ENCODE results near the gene KAT2B.
"Not testable (repeated sequence)": the region's sequence is repeated elsewhere in the genome, so short reads cannot be mapped to it uniquely, and the experiment has no call there.

Gene KAT2B

GRCh38 chr3:20042331-20042730, 2.1 kb downstream of the KAT2B start:
- no peak for DNase-seq

GRCh38 chr3:20043396-20043795, 3.1 kb downstream of the KAT2B start:
- peak; percentile 45 for DNase-seq

- DNase-seq, result no peak
Observed at GRCh38 chr3:20043825-20044224, 3.6 kb downstream of the KAT2B start.

DNA sequence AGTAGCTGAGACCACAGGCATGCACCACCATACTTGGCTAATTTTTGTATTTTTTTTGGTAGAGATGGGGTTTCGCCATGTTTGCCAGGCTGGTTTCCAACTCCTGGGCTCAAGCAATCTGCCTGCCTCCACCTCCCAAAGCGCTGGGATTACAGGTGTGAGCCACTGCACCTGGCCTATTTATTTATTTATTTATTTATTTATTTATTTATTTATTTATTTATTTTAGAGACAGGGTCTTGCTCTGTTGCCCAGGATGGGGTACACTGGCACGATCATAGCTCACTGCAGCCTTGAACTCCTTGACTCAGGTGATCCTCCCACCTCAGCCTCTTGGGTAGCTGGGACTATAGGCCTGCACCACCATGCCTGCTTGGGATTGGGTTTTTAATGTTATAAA, 4.9 kb downstream of the KAT2B start:
- DNase-seq, result not testable (repeated sequence)

DNA sequence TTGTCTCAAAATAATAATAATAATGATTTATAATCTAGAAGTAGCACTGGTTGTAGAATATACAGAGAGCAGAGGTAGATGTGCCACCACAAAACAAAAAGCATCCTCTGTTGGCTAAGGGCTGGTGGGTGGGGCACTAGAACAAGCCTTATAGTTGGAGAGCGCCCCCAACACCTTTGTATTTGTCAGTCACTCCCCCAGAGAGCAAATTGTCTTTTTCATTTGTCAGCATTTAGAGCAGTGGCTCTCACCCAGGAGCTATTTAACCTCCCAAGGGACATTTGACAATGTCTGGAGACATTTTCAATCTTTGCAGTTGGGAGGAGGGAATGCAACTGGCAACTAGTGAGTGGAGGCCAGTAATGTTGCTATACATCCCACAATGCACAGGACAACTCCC, 6.3 kb downstream of the KAT2B start:
- DNase-seq, result no peak

GRCh38 chr3:20047341-20047779, 7.1 kb downstream of the KAT2B start:
- no peak for DNase-seq

DNA sequence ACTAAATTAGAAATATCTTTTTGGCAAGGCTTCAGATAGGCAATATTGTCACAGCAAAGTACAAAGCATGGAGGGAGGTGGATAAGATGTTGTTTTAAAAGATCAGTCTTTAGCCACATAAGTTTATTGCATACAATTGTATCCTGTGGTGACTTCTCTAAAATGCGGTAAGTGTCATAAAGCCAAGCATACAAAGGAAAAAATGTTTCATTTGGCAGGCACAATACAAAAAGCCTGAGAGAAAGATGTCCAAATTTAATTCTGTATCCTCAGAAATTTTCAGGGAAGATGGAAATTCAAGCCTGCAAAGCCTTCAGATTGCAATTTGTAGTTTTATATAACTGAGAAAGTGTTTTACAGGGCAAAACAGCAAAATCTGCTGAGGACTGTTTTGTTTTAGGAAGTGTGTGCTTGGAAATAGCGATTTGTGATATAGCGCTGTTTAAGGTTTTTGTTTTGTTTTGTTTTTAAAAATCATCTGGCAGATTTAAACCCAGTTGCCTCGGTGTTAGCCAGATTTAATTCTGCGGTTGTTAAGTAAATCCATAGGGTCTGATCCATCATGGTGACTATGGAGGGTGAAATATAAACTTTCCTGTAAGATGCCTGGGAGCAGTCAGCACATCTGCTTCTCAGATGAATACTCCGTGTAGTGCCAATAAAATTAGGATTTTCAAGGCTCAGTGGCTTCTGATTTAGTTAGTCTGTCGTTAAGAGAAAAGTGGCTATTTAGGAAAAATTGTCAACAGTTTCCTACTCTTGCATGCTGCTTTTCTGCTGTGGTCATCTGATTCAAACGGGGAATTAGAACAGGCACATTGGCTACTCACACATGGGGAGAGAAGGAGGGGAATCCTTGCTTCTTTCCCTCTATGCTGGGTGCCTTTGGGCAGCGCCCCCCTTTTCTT, 8.0 kb downstream of the KAT2B start:
- no peak for DNase-seq

- DNase-seq, result no peak
Observed at GRCh38 chr3:20051123-20051806, 11.0 kb downstream of the KAT2B start.

DNA sequence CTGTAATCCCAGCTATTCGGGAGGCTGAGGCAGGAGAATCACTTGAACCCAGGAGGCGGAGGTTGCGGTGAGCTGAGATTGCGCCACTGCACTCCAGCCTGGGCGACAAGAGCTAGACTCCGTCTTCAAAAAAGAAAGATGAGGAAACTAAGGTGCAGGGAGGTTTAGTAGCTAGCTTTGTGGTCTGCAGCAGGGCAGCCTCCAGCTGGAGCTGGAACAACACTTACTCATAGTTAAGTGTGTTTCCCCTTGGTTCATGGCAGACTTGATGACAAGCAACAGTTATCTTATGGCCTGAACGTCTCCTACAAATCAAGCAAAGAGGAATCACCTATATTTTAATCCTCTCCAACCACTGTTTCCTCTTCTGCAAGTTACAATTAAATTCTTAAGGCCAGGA, 12.6 kb downstream of the KAT2B start:
- DNase-seq, result no peak

GRCh38 chr3:20054549-20054987, 14.3 kb downstream of the KAT2B start:
- peak; percentile 62 for DNase-seq

DNA sequence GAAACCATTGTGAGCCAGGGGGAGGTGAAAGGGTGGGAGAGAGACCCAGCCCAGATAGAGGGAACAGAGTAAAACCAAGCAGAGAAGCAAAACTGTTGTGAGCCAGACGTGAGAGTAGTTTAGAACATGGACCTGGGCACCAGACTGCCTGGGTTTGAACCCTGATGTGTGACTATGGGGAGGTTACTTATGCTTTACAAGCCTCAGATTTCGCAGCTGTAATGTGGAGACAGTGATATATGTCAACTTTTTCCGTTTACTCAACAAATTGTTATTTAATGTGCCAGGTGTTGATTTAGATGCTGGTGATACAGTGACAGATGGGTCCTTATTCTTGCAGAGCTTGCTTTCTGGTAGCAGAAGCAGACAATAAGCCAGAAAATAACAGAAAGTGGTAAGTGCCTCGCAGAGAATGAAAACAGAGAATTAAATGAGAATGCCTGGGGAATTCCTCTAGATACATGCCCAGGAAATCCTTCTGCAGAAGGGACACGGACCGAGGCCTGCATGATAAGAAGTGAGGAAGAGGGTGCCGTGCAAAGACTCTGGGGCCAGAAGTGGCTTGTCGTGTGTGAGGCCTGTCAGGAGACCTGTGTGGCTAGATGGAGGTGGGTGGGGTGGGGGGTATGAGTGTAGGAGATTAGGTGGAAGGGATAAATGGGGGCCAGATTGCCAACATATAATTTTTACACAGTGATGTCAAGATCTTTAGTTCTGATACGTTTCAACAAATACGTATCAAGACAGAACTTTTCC, 15.0 kb downstream of the KAT2B start:
- no peak for DNase-seq

- no peak for DNase-seq
Observed at GRCh38 chr3:20055842-20056241, 15.6 kb downstream of the KAT2B start.

- no peak for DNase-seq
Observed at GRCh38 chr3:20056725-20057611, 16.7 kb downstream of the KAT2B start.

DNA sequence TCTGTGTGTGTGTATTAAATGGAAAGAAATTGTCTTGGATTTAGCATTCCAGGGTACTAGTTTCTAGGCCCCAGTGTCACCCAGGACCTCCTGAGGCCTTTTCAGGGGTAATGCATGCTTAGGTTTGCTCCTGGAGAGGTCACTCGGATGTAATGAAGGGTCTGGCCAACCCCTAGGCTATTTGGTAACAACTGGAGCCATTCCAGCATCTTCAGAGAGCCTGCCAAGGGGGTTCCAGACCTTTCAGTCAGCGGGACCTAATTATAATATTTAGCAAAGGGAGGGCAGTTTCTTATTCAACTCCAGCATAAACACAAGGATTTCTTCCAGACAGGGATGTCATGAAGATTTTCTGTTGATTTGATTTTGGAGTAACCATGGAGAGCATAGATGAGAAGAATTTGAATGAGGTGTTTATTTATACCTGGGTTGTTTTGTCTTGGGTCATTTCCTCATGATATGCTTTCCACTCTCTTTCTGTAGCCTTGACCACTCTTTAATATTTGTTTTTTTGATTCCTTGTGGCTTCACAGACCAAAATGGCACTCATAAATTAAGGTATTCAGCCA, 17.4 kb downstream of the KAT2B start:
- no peak for DNase-seq

DNA sequence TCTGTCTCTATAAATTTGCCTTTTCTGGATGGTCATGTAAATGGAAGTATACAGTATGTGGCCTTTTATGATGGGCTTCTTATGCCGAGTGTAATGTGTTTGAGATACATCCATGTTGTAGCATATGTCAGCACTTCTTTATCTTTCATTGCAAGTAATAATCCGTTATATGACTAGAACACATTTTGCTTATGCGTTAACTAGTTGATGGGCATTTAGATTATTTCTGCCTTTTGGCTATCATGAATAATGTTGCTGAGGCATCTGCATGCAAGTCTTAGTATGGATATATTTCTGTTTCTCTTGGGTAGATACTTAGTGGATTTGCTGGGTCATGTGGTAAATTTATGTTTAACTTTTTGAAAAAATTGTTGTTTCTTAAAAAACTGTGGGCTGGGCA, 19.7 kb downstream of the KAT2B start:
- no peak for DNase-seq

DNA sequence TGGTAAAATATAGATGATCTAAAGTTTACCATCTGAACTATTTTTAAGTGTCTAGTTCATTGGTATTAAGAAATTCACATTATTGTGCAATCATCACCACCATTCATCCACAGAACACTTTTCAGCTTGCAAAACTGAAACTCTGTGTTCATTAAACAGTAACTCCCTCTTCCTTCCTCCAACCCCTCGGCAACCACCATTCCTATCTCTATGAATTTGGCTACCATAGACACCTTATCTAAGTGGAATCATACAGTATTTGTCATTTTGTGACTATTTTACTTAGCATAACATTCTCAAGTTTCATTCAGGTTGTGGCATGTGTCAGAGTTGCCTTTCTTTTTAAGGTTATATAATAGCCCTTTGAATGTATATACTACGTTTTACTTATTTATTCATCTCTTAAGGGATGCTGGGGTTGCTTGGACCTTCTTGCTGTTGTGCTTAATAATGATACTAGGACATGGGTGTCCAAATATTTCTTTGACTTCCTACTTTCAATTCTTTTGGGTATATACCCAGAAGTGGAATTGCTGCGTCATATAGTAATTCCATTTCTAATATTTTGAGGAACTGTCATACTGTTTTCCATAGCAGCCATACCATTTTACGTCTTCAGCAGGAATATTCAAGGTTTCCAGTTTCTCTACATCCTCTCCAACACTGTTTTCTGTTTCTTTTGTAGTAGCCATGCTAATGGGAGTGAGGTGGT, 20.9 kb downstream of the KAT2B start:
- DNase-seq, result no peak

DNA sequence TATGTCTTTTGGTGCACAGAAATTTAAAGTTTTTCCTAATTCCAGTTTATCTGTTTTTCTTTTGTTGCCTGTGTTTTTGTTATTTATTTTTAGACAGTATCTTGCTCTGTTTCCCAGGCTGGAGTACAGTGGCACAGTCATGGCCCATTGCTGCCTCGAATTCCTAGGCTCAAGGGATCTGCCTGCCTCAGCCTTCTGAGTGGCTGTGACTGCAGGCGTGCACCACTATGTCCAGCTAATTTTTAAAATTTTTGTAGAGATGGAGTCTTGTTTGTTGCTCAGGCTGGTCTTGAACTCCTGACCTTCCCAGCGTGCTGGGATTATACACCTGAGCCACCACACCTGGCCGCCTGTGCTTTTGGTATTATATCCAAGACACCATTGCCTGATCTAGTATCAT, 22.8 kb downstream of the KAT2B start:
- no peak for DNase-seq

GRCh38 chr3:20064387-20064786, 24.1 kb downstream of the KAT2B start:
- no peak for DNase-seq

DNA sequence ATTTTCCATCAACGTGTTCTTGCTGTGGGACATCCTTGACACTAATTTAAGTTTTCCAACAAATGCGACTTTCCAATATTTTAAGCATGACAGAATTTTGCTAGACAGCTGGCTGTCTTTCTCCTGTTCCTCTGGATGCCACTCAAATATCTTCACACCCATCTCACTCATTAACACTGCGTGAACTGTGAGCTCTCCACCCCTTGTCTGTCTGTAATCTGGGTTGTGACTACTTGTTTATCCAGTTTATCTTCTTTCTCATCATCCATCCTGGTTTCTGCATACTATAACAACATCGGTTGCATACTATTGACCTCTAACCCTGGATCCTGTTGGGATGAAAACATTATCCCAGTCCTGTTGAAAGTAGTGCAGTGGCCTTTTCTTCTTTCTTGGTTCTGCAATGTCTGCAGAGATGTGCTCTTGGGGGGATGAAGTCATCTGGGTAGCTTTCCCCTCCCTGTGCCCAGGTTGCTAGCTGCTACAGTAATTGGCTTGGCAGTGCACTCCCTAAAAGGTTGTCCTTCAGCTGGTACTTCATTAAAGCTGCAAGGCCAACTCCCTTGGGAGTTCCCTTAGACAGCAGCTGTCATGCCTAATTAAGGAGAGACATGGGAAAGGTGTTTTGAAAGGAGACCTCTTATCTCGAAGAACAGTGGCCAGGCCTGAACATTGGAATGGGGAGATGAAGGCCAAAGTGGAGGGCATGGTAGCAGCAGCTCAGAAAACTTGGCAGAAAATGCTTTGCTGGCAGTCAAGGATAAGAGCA, 24.7 kb downstream of the KAT2B start:
- no peak for DNase-seq

GRCh38 chr3:20066079-20066478, 25.8 kb downstream of the KAT2B start:
- DNase-seq, result no peak

Measured in CD4-positive, alpha-beta T cell treated with Interferon gamma for 1 hour (primary cell).